Left ventricle myocardium superior (tissue), 1 donor: ENCODE data around the gene CAPN5. TPM values are rescaled to one million over a fixed set of nuclear protein-coding genes. Genes with fewer than 3 reads are reported as not detected.

Source experiments
- ATAC-seq: fragments of 200-7000 bp; cut with Tn5 transposase; one replicate; pipeline ENCODE4 v1.9.1; 2020; ENCODE audit warnings: mild to moderate bottlenecking, moderate library complexity
- DNase-seq: peaks from one replicate; pipeline ENCODE4 v3.0.0-alpha.2; 2020
- intact Hi-C: fragments of 100-400 bp; cut with micrococcal nuclease; formaldehyde crosslinking; loops from one replicate; pipeline ENCODE4 v1.11.0; 2022
- total RNA-seq: library from RNA; stranded (reverse); fragmentation: NEBNext Ultra II Directional; extraction: Animal tissue kit (Norgen Biotek cat#: 25700); gene quantifications from one replicate; pipeline ENCODE4 v1.2.1, GENCODE V29; 2021
- donor health status: DM: no; HTN: yes; CAD: no; lungs with severe emphysema.

CAPN5 gene
- total RNA-seq, 1 donor from 2014 or later, result 2.5 TPM

GRCh38 chr11:77138106-77138649, 71.4 kb downstream of the CAPN5 start:
- intact Hi-C loops, result no loop called here
- ATAC-seq (no peak), DNase-seq (no peak)

DNA sequence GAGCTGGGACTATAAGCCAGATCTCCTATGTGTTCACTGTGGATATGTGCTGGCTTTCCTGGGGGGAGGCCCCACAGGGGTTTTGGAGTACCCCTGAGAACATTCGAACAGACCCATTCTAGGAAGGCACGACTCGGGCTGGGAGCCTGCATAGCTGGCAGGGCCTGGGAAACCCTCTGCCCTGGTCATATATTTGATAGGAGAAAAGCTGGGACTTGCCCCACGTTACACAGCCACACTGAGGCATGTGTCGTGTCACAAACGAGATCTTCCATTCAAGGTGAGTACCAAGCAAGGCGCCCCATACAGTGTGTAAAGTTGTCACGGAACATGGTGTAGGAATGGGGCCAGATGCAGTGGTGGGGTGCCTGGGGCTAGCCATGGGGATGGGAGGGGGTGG, 72.4 kb downstream of the CAPN5 start:
- intact Hi-C loops, result no loop called here
- ATAC-seq (no peak), DNase-seq (no peak)

GRCh38 chr11:77140231-77140851, 73.6 kb downstream of the CAPN5 start:
- DNase-seq (peak; percentile 66), ATAC-seq (peak; percentile 90)
- intact Hi-C loops, result no loop called here

DNA sequence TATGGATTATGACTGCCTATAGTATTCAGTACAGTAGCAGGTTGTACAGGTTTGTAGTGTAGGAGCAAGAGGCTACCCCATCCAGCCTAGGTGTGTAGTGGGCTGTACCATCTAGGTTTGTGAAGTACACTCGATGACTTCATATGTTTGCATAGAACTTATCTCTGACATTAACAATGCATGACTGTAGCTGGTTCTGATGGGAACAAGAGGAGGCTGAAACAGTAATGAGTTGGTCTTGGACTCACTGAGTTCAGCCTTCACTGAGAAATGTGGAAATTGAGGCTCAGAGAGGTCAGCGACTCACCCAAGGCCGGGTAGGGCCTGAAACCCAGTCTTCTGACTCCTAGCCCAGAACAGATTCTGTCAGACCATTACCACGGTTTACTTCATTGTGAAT, 74.3 kb downstream of the CAPN5 start:
- ATAC-seq, result no peak
- intact Hi-C loops, result no loop called here
- DNase-seq, result no peak

DNA sequence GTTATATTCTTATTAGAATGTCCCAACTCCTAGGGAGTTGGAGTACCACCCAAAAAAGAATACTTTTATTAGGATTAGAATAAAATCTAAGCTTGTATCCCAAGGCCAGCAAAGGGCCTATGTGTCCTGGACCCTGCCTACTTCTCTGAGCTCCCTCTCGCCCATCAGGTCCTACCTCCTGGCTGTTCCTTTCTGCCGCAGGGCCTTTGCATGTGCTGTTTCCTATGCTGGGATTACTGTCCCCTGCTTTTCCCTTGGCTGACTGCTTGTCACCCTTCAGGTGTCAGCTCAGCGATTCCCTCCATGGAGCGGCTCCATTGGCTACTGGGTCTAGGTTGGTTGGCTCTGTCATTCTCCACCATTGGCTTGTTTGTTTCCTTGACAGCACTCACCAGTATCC, 74.7 kb downstream of the CAPN5 start:
- intact Hi-C loops, result no loop called here
- DNase-seq (no peak), ATAC-seq (no peak)

GRCh38 chr11:77142091-77142975, 75.6 kb downstream of the CAPN5 start:
- peak; percentile 18 for DNase-seq
- intact Hi-C loops, result no loop called here
- no peak for ATAC-seq

GRCh38 chr11:77143405-77144020, 76.7 kb downstream of the CAPN5 start:
- no peak for DNase-seq
- intact Hi-C loops, result no loop called here
- no peak for ATAC-seq

GRCh38 chr11:77144196-77144856, 77.6 kb downstream of the CAPN5 start:
- ATAC-seq, result no peak
- intact Hi-C loops, result no loop called here
- DNase-seq, result no peak

- no peak for ATAC-seq
- DNase-seq, result no peak
- intact Hi-C loops, result no loop called here
Observed at GRCh38 chr11:77144857-77145428, 78.2 kb downstream of the CAPN5 start.

DNA sequence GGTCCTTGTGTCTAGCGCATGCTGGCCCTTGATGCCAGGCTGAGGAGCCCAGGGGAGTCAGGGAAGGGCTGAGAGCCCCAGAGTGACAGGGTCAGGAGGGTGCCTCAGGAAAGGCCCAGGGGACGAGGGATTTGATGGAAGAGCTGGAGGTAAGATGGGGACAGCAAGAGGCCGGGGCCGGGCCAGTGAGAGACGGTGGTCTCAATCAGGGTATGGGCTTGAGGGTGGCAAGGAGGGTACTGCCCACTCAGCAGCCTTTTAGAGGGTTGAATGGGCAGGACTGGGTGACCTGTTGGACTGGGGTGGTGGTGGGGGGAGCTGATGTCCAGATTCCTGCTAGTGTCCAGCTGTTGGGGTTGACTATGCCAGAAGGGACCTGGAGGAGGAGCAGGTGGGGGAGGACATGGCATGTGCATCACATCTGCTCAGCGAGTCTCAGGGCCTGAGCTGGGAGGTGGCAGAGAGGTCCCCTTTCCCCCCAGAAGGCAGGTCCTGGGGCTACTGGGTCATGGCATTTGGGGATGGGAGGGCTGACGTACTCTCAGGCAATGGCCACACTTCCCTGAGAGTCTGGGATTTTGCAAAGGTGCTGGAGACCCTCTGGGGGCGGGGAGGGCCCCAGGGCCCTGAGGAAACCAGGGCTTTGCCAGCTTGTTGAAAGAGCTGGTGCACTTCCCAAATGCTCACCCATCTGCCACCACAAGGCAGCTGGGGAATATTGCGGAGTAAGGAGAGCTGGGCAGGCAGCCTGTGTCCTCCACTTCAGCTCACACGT, 79.7 kb downstream of the CAPN5 start:
- intact Hi-C loops, result no loop called here
- peak; percentile 17 for DNase-seq
- no peak for ATAC-seq

GRCh38 chr11:77147036-77147315, 80.2 kb downstream of the CAPN5 start:
- no peak for ATAC-seq
- no peak for DNase-seq
- intact Hi-C loops, result no loop called here

DNA sequence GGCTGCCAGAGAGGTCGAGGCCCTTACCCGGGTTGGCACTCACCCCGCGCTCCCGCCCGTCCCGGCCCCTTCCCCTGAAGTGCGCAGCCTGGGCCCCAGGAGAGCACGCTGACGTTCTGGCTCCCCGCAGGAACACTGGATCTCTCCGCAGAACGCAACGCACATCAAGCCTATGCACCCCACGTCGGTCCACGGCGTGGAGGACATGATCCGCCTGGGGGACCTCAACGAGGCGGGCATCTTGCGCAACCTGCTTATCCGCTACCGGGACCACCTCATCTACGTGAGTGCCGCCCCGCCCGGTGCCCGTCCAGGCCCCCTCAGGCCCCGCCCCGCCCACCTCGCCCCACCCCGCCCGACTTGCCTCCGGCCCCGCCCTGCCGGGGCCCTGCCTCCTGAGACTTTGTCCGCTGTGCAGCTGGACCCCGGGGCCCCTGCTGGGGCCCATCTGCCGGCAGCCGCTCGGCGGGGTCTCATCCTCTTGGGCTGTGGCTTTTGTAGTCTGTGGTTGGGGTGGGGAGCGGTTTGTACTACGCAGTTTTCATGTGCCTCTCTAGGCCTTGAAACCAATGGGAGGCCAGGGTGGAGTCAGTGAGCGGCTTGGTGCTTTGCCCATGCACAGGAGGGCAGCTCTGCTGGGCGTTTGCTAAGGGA, 81.0 kb downstream of the CAPN5 start:
- intact Hi-C loops, result no loop called here
- ATAC-seq (peak; percentile 50), DNase-seq (peak; percentile 40)

DNA sequence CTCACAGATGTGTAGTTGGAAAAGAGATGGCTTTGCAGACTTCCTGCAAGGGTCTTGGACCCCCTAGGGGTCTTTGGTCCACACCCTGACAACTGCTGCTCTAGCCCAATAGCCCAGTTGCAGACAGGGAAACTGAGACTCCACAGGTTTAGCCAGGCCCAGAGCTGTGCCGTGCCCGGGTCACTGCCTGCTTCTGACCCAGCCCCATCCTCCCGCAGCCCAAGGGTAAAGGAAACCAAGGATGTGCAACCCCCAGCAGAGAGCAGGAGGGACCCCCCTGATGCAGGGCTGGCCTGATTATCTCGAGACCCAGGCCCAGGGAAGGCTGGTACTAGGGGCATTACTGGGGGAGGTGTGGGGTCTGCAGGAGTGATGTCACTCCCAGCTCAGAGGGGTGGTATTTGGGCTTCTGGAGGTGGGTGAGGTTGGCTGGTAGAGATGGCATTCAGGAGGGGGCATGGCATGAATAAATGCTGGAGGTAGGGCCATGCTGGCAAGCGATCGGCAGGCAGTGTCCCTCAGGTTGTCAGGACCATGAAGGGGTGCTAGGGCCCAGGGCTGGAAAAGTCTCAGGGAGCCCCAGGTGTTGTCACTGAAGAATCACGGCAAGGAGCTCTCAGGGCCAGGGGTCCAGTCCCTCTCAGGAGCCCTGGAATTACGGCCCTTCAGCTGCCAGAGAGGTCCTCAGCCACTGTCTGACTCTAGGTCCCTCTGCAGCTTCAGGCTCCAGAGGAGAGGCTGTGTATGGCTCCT, 82.4 kb downstream of the CAPN5 start:
- ATAC-seq (no peak), DNase-seq (peak; percentile 18)
- intact Hi-C loops, result no loop called here

DNA sequence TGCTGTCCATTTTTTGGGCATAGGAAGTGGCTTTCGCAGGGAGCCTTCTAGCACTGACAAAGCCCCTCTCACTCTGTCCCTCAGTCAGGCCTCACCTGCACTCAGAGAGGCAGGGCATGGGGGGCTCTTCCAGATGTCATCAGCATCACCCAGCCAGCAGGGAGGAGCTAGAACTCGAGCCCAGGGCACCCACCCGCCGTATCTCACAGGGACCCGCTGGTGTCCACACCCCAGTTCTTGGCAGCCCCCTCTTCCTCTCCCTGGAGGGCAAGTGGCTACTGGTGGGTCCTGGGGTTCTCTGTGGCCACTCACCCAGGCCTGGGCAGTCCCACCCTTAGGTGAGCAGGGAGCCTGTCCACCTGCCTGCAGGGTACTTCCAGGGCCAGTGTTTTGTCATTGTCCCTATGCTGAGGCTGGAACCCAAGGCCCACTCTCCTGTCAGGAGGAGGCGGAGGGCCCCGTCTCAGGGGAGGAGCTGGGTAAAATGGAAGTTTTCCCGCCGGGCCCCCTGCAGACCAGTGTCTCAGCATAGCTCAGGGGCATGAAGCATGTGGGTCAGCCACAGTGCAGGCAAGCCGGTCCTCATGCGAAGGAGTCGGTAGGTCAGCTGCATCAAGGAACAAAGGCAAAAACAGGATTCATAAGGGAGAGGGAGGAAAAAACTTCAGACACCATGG, 83.1 kb downstream of the CAPN5 start:
- ATAC-seq, result no peak
- intact Hi-C loops, result no loop called here
- DNase-seq, result peak; percentile 17

DNA sequence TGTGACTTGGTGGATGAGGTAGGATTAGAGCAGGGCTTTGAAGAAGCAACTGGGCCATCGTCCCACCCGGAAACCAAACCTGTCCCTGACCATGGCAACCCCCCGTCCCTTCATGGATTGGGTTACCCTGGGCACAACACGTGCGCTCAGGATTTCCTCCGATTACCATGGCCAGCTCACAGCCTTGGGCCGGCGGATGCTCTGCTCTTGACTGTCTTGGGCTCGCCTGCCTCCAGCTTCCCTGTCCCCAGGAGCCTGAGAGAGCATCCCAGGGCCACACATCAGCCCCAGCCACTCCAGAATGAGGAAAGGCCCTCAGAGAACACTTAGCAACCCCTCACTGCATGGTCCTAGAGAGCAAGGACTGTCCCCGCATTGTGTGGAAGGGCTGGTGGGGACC, 84.1 kb downstream of the CAPN5 start:
- intact Hi-C loops, result no loop called here
- peak; percentile 21 for DNase-seq
- ATAC-seq, result no peak

GRCh38 chr11:77151804-77152509, 85.2 kb downstream of the CAPN5 start:
- peak; percentile 31 for DNase-seq
- no peak for ATAC-seq
- intact Hi-C loops, result no loop called here
